Neuronal stem cell (in vitro differentiated cells): Measurements from ENCODE around the gene ZNF473.

Experiments
- DNase-seq: peaks from one replicate; pipeline ENCODE4 v3.0.0-alpha.2; 2013; ENCODE audit warnings: low spot score
- H2AFZ ChIP-seq: one replicate; pipeline ENCODE4 v1.6.1; 2013; ENCODE audit warnings: mild to moderate bottlenecking, low read length, inconsistent platforms
- H2AK5ac ChIP-seq: 2 replicates; pipeline ENCODE4 v1.6.1; 2013; ENCODE audit warnings: low read depth, mild to moderate bottlenecking, inconsistent platforms, low read length, moderate library complexity, mixed read lengths
- H2BK120ac ChIP-seq: 2 replicates; pipeline ENCODE4 v1.6.1; 2013; ENCODE audit warnings: low read depth, mild to moderate bottlenecking, inconsistent platforms, low read length, moderate library complexity, mixed read lengths
- H2BK12ac ChIP-seq: one replicate; pipeline ENCODE4 v1.6.1; 2013; ENCODE audit warnings: low read length, inconsistent platforms
- H2BK15ac ChIP-seq: 2 replicates; pipeline ENCODE4 v1.6.1; 2013; ENCODE audit warnings: mild to moderate bottlenecking, low read length, inconsistent platforms, mixed read lengths
- H2BK5ac ChIP-seq: one replicate; pipeline ENCODE4 v1.6.1; 2013; ENCODE audit warnings: inconsistent platforms, mild to moderate bottlenecking, low read length, moderate library complexity
- H3K14ac ChIP-seq: one replicate; pipeline ENCODE4 v1.6.1; 2013; ENCODE audit warnings: low read length, inconsistent platforms
- H3K18ac ChIP-seq: 2 replicates; pipeline ENCODE4 v1.6.1; 2013; ENCODE audit warnings: low read length, inconsistent platforms
- H3K23ac ChIP-seq: 2 replicates; pipeline ENCODE4 v1.6.1; 2013; ENCODE audit warnings: low read depth, mild to moderate bottlenecking, mixed read lengths, low read length, inconsistent platforms; ENCODE audit not compliant: poor library complexity
- H3K27ac ChIP-seq: replicated peaks from 3 replicates; pipeline ENCODE4 v1.5.1; 2013; ENCODE audit warnings: low read length, inconsistent platforms
- H3K27me3 ChIP-seq, 3 experiments: 2 replicates each; pipeline ENCODE4 v1.6.1; 2013; ENCODE audit warnings: low read length in 3 of 3, mild to moderate bottlenecking in 2 of 3, inconsistent platforms in 1 of 3, low read depth in 1 of 3, mixed read lengths in 1 of 3, moderate library complexity in 1 of 3; ENCODE audit not compliant: control insufficient read depth in 3 of 3, insufficient read depth in 3 of 3
- H3K36me3 ChIP-seq, 2 donors: replicated peaks in 1 of 2; 2 replicates each; pipeline ENCODE4 v1.6.1; 2013; ENCODE audit warnings: low read length in 2 of 2; ENCODE audit not compliant: control insufficient read depth in 2 of 2, insufficient read depth in 2 of 2
- H3K4ac ChIP-seq: 2 replicates; pipeline ENCODE4 v1.6.1; 2013; ENCODE audit warnings: inconsistent platforms, mild to moderate bottlenecking, low read length, moderate library complexity
- H3K4me1 ChIP-seq, 2 donors: 1 replicate in 1 of 2; 2 replicates in 1 of 2; pipeline ENCODE4 v1.6.1; 2013; ENCODE audit warnings: low read length in 2 of 2, low read depth in 1 of 2; ENCODE audit not compliant: control insufficient read depth in 2 of 2, insufficient read depth in 1 of 2
- H3K4me2 ChIP-seq: one replicate; pipeline ENCODE4 v1.6.1; 2013; ENCODE audit warnings: mild to moderate bottlenecking, low read length, inconsistent platforms; ENCODE audit not compliant: insufficient read depth, poor library complexity, severe bottlenecking
- H3K4me3 ChIP-seq, 2 donors: 2 replicates each; pipeline ENCODE4 v1.5.1; 2013; ENCODE audit warnings: low read length in 2 of 2, mild to moderate bottlenecking in 2 of 2, inconsistent platforms in 1 of 2, moderate library complexity in 1 of 2
- H3K79me1 ChIP-seq: one replicate; pipeline ENCODE4 v1.6.1; 2013; ENCODE audit warnings: low read depth, mild to moderate bottlenecking, inconsistent platforms, low read length, moderate library complexity
- H3K9ac ChIP-seq: one replicate; pipeline ENCODE4 v1.6.1; 2013; ENCODE audit warnings: mild to moderate bottlenecking, low read depth, low read length, inconsistent platforms; ENCODE audit not compliant: poor library complexity
- H3K9me3 ChIP-seq, 2 donors: replicated peaks in 1 of 2; 2 replicates each; pipeline versions ENCODE3 to v1.6.1; 2013; ENCODE audit warnings: low read length in 2 of 2, mild to moderate bottlenecking in 2 of 2, inconsistent platforms in 1 of 2, low read depth in 1 of 2, mixed read lengths in 1 of 2, moderate library complexity in 1 of 2; ENCODE audit not compliant: control insufficient read depth in 2 of 2, insufficient read depth in 1 of 2
- H4K8ac ChIP-seq: one replicate; pipeline ENCODE4 v1.6.1; 2013; ENCODE audit warnings: low read depth, mild to moderate bottlenecking, inconsistent platforms, low read length, moderate library complexity
- H4K91ac ChIP-seq: one replicate; pipeline ENCODE4 v1.6.1; 2013; ENCODE audit warnings: low read length, low read depth, mild to moderate bottlenecking, inconsistent platforms; ENCODE audit not compliant: poor library complexity
- WGBS, 2 donors: extraction: QIAGEN DNeasy Blood & Tissue Kit; methylation state at CpG; one replicate each; pipeline ENCODE4 v1.1.7; 2013; ENCODE audit warnings: missing lambda C conversion rate in 2 of 2, mixed read lengths in 1 of 2; ENCODE audit not compliant: insufficient read length in 2 of 2, insufficient replicate concordance in 1 of 2; ENCODE audit errors: extremely low coverage in 2 of 2; 5-methylcytosine and 5-hydroxymethylcytosine counted together

The ZNF473 gene

DNA sequence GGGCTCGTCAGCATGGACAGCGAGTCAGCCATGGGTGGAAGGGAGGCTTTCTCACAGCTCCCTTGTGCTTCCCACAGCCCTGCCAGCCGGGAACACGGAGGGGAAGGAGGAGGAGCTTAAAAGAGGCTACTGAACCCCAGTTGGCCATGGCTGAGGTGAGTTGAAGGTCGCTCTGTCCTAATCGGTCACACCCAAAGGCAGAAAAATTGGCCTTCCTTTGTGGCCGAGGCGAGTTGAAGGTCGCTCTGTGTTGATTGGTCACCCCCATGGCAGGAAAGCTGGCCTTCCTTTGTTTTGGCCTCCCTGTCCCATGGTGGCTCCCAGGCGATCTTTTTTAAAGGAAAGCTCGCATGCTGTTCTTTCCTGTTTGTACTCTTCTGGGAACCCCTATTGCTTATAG, 5.1 kb downstream of the ZNF473 start:
- no CpG with 5 or more reads among the region's 11 CpGs for WGBS, 2 donors
- Histone ChIP-seq H2AFZ (no peak overlapping the region), H2BK12ac (no peak overlapping the region), H3K27me3 (no peaks in the 10 kb centered on the region), H3K36me3 (peaks cover 33 to 72% of the 10 kb centered on the region in 2 donors), H3K4me3 (no peak overlapping the region), H3K4me2 (no peak overlapping the region), H3K27ac (no peak overlapping the region), H3K9me3 (peaks cover 0 to 24% of the 10 kb centered on the region in 2 donors), H2BK120ac (no peak overlapping the region), H2BK5ac (no peak overlapping the region), H3K14ac (no peak overlapping the region), H3K18ac (no peak overlapping the region), H3K4me1 (peaks cover 2 to 3% of the 10 kb centered on the region in 2 donors), H3K23ac (no peak overlapping the region), H4K91ac (no peak overlapping the region), H3K4ac (no peak overlapping the region), H3K9ac (no peak overlapping the region), H3K79me1 (peaks cover 8% of the 10 kb centered on the region), H4K8ac (no peak overlapping the region), H2BK15ac (no peak overlapping the region), H2AK5ac (no peak overlapping the region)
- no peak for DNase-seq

DNA sequence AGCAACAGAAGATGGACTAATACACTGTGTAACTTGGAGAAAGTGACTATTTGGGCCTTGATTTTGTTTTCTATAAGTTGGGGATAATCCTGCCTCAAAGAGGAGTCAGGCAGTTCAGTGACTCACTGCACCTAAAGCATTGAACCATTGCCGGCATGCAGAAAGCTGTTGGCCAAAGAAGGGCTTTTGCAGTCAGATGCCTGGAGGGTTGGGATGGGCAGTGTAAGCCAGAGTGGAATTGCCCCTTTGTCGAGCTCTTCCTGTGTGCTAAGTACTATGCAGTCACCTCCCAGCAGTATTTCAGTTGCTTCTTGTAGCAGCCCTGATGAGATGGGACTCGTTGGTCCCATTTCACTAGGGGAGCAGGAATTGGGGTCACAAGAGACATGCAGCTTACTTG, 11.1 kb downstream of the ZNF473 start:
- no peaks in the 10 kb centered on the region for H3K27me3 ChIP-seq
- H3K4me2 ChIP-seq = no peak overlapping the region
- no peak overlapping the region for H3K4me3 ChIP-seq
- no peak overlapping the region for H3K23ac ChIP-seq
- H2AFZ ChIP-seq = no peak overlapping the region
- no peak overlapping the region for H4K91ac ChIP-seq
- no peak overlapping the region for H2BK15ac ChIP-seq
- DNase-seq = no peak
- H2BK12ac ChIP-seq = no peak overlapping the region
- no peaks in the 10 kb centered on the region for H3K4me1 ChIP-seq
- H2BK5ac ChIP-seq = no peak overlapping the region
- no peak overlapping the region for H4K8ac ChIP-seq
- peaks cover 59 to 95% of the 10 kb centered on the region in 2 donors for H3K36me3 ChIP-seq
- H3K79me1 ChIP-seq = peaks cover 4% of the 10 kb centered on the region
- H3K18ac ChIP-seq = no peak overlapping the region
- H3K4ac ChIP-seq = no peak overlapping the region
- no peak overlapping the region for H3K14ac ChIP-seq
- no CpG with 5 or more reads among the region's 3 CpGs for WGBS, 2 donors
- H3K9ac ChIP-seq = no peak overlapping the region
- H3K27ac ChIP-seq = no peak overlapping the region
- H2BK120ac ChIP-seq = no peak overlapping the region
- H2AK5ac ChIP-seq = no peak overlapping the region
- peaks cover 12 to 18% of the 10 kb centered on the region in 2 donors for H3K9me3 ChIP-seq

DNA sequence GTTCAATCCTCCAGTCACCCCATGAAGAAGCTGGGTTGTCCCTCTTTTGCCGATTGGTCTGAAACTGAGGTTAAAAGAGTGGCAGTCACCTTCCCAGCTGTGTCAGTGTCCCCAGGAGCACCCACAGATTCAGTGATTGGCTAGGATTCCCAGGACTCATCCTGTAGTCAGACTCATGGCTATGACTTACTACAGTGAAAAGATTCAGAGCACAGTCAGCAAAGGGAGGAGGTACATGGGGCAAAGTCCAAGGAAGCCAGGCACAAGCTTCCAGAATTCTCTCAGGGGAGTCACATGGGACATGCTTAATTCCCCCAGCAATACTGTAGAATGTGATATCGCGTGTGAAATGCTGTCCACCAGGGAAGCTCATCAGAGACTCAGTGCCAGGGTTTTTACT, 14.2 kb downstream of the ZNF473 start:
- WGBS, 2 donors = no CpG with 5 or more reads among the region's 3 CpGs
- Histone ChIP-seq H3K18ac (no peak overlapping the region), H3K9me3 (peaks cover 34 to 38% of the 10 kb centered on the region in 2 donors), H3K4me2 (no peak overlapping the region), H2AFZ (no peak overlapping the region), H3K36me3 (peaks cover 66 to 94% of the 10 kb centered on the region in 2 donors), H2BK120ac (no peak overlapping the region), H2BK12ac (no peak overlapping the region), H3K79me1 (peaks cover 4% of the 10 kb centered on the region), H3K27me3 (no peaks in the 10 kb centered on the region), H2BK5ac (no peak overlapping the region), H3K14ac (no peak overlapping the region), H3K27ac (no peak overlapping the region), H3K9ac (no peak overlapping the region), H3K4me3 (no peak overlapping the region), H3K4ac (no peak overlapping the region), H2AK5ac (no peak overlapping the region), H4K91ac (no peak overlapping the region), H3K4me1 (no peaks in the 10 kb centered on the region), H3K23ac (no peak overlapping the region), H4K8ac (no peak overlapping the region), H2BK15ac (no peak overlapping the region)
- DNase-seq = no peak

DNA sequence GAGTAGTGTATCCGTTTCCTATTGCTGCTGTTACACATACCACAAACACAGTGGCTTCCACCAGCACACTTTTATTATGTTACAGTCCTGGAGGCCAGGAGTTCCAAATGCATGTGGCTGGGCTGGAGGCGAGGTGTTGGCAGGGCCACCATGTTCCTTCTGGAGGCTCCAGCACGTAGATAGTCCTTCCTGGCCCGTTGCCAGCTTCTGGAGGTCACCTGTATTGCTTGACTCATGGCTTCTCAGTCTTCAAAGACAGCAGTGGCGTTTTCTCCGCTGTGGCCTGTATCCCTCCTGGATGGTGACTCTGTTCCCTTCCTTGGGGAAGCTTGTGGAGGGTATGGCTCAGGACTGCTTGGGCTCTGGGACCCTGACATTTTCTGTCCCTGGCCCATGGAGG, 15.2 kb downstream of the ZNF473 start:
- no peak overlapping the region for H2BK120ac ChIP-seq
- DNase-seq = no peak
- H2AK5ac ChIP-seq = no peak overlapping the region
- no peak overlapping the region for H3K23ac ChIP-seq
- no peak overlapping the region for H2AFZ ChIP-seq
- no peak overlapping the region for H2BK12ac ChIP-seq
- H3K9me3 ChIP-seq = peaks cover 39 to 48% of the 10 kb centered on the region in 2 donors
- no peak overlapping the region for H3K4me2 ChIP-seq
- H3K4ac ChIP-seq = no peak overlapping the region
- H2BK15ac ChIP-seq = no peak overlapping the region
- H3K79me1 ChIP-seq = peaks cover 4% of the 10 kb centered on the region
- H4K8ac ChIP-seq = no peak overlapping the region
- no peak overlapping the region for H4K91ac ChIP-seq
- no peak overlapping the region for H2BK5ac ChIP-seq
- H3K4me3 ChIP-seq = no peak overlapping the region
- no peak overlapping the region for H3K9ac ChIP-seq
- H3K14ac ChIP-seq = no peak overlapping the region
- H3K18ac ChIP-seq = no peak overlapping the region
- no peaks in the 10 kb centered on the region for H3K27me3 ChIP-seq
- H3K27ac ChIP-seq = no peak overlapping the region
- H3K4me1 ChIP-seq = no peaks in the 10 kb centered on the region
- H3K36me3 ChIP-seq = peaks cover 76 to 94% of the 10 kb centered on the region in 2 donors
- no CpG with 5 or more reads among the region's 6 CpGs for WGBS, 2 donors
